K562 (cell line): ENCODE data around the gene MYLK2. TPM values are rescaled to one million over a fixed set of nuclear protein-coding genes. Genes with fewer than 3 reads are reported as not detected.

Experiments used
- ATAC-seq: fragments of 200-7000 bp; cut with Tn5 transposase; 3 replicates; pipeline ENCODE4 v1.9.1; 2020; ENCODE audit warnings: moderate library complexity
- BruUV-seq: library from RNA; stranded (reverse); fragments of 400-500 nt; replicated peaks from 2 replicates; lab custom pipeline; 2021; lab: Mats Ljungman, UMichigan
- CTCF ChIA-PET: fragments of 300-600 bp; formaldehyde crosslinking; extraction: SDS; loops from one replicate; lab custom pipeline; 2021; ENCODE audit warnings: low intra/inter-chr PET ratio; lab: Yijun Ruan, JAX
- POLR2A ChIA-PET: fragments of 300-600, 350-650 bp; sonication (Branson Sonifier 250); formaldehyde crosslinking; extraction: SDS; loops from one replicate; lab custom pipeline; 2021; ENCODE audit warnings: antibody characterized with exemption, inconsistent platforms; lab: Yijun Ruan, JAX
- DNase-seq, 4 experiments: peaks; one replicate each; pipeline versions ENCODE4 v3.0.0 to v3.0.0-alpha.2; 2011 to 2018; ENCODE audit warnings: low spot score in 3 of 4, mixed read lengths in 3 of 4; ENCODE audit errors: extremely low read depth in 1 of 4
- FAIRE-seq: peaks from 2 replicates; lab custom pipeline; 2011; peaks lifted over from hg19 to GRCh38; lab: Jason Lieb, UNC
- H2AFZ ChIP-seq: 2 replicates; pipeline ENCODE4 v1.6.0; 2011; ENCODE audit warnings: low read depth, low read length, control low read depth, inconsistent platforms
- H3K27ac ChIP-seq: fragments of 200-600 bp; 3 replicates; pipeline ENCODE4 v1.8.0; 2011; ENCODE audit warnings: low read depth, mild to moderate bottlenecking, control low read depth, inconsistent platforms, low read length, moderate library complexity, mixed read lengths; ENCODE audit errors: extremely low read depth
- H3K27me3 ChIP-seq, 2 experiments: fragments of 300-600 bp in 1 of 2; 2 replicates in 1 of 2; 3 replicates in 1 of 2; pipeline versions ENCODE4 v1.6.0 to v1.8.0; 2011; ENCODE audit warnings: inconsistent platforms in 2 of 2, low read length in 2 of 2, mild to moderate bottlenecking in 1 of 2, mixed read lengths in 1 of 2, moderate library complexity in 1 of 2; ENCODE audit not compliant: control insufficient read depth in 2 of 2, insufficient read depth in 2 of 2
- H3K36me3 ChIP-seq: fragments of 300-600 bp; 3 replicates; pipeline ENCODE4 v1.8.0; 2011; ENCODE audit warnings: mild to moderate bottlenecking, low read length, inconsistent platforms; ENCODE audit not compliant: control insufficient read depth, insufficient read depth
- H3K4me1 ChIP-seq, 2 experiments: fragments of 200-600 bp in 1 of 2; replicated peaks in 1 of 2; 2 replicates in 1 of 2; 3 replicates in 1 of 2; pipeline versions ENCODE4 v1.5.1 to v1.8.0; 2011; ENCODE audit warnings: inconsistent platforms in 2 of 2, low read length in 2 of 2, mild to moderate bottlenecking in 1 of 2, mixed read lengths in 1 of 2, moderate library complexity in 1 of 2; ENCODE audit not compliant: control insufficient read depth in 2 of 2, insufficient read depth in 2 of 2
- H3K4me2 ChIP-seq: 2 replicates; pipeline ENCODE4 v1.6.1; 2011; ENCODE audit warnings: low read length, control low read depth, inconsistent platforms, mixed read lengths; ENCODE audit not compliant: insufficient read depth
- H3K4me3 ChIP-seq: fragments of 200-600 bp; sonication (generic), shearing (Covaris generic); 2 replicates; pipeline ENCODE4 v1.5.1; 2016; ENCODE audit warnings: control low read depth, inconsistent platforms
- H3K79me2 ChIP-seq: fragments of 200-600 bp; 3 replicates; pipeline ENCODE4 v1.8.0; 2011; ENCODE audit warnings: low read length, inconsistent platforms; ENCODE audit not compliant: control insufficient read depth, insufficient read depth
- H3K9ac ChIP-seq, 2 experiments: 2 replicates each; pipeline versions ENCODE4 v1.6.0 to v1.6.1; 2011; ENCODE audit warnings: low read depth in 2 of 2, low read length in 2 of 2, control low read depth in 1 of 2, inconsistent platforms in 1 of 2, mild to moderate bottlenecking in 1 of 2, mixed read lengths in 1 of 2; ENCODE audit not compliant: insufficient read depth in 1 of 2
- H3K9me1 ChIP-seq: one replicate; pipeline ENCODE4 v1.6.0; 2011; ENCODE audit warnings: inconsistent platforms, mild to moderate bottlenecking, low read length, moderate library complexity; ENCODE audit not compliant: control insufficient read depth, insufficient read depth
- H3K9me3 ChIP-seq: replicated peaks from 2 replicates; pipeline ENCODE4 v1.5.1; 2011; ENCODE audit warnings: low read depth, low read length, inconsistent platforms; ENCODE audit not compliant: control insufficient read depth, insufficient read depth
- H4K20me1 ChIP-seq: replicated peaks from 2 replicates; pipeline ENCODE4 v1.6.1; 2011; ENCODE audit warnings: low read length, inconsistent platforms, mixed read lengths; ENCODE audit not compliant: control insufficient read depth, insufficient read depth
- DIDO1 ChIP-seq: fragments of 450-650 bp; IDR thresholded peaks from 2 replicates; pipeline ENCODE4 v1.6.1; 2016; ENCODE audit warnings: low read depth, missing biosample characterization, missing genetic modification characterization
- HBP1 ChIP-seq: fragments of 450-650 bp; formaldehyde crosslinking; IDR thresholded peaks from 2 replicates; pipeline ENCODE4 v1.4.0; 2022; ENCODE audit warnings: missing genetic modification characterization
- HDAC3 ChIP-seq: fragments of 450-650 bp; IDR thresholded peaks from 2 replicates; pipeline ENCODE4 v1.6.1; 2018; ENCODE audit warnings: borderline replicate concordance, mild to moderate bottlenecking, moderate library complexity; ENCODE audit not compliant: partially characterized antibody
- HDAC8 ChIP-seq: fragments of 450-650 bp; IDR thresholded peaks from 2 replicates; pipeline ENCODE4 v1.6.1; 2016; ENCODE audit warnings: mild to moderate bottlenecking, missing genetic modification characterization, moderate library complexity, missing compliant biosample characterization
- MAZ ChIP-seq, 2 experiments: fragments of 450-650 bp in 1 of 2; sonication (generic) in 1 of 2; formaldehyde crosslinking; IDR thresholded peaks in 1 of 2; conservative IDR thresholded peaks in 1 of 2; 2 replicates each; pipeline versions ENCODE4 v1.4.0 to v1.5.0; 2020; ENCODE audit warnings: mild to moderate bottlenecking in 1 of 2, missing genetic modification reagents in 1 of 2
- MBD2 ChIP-seq: sonication (generic); IDR thresholded peaks from 2 replicates; pipeline ENCODE4 v1.6.1; 2016; ENCODE audit warnings: low read depth, borderline replicate concordance
- MECOM ChIP-seq: fragments of 250-450 bp; sonication (Bioruptor Pico); IDR thresholded peaks from 2 replicates; pipeline ENCODE4 v1.8.0; 2022; ENCODE audit warnings: inconsistent platforms
- NELFE ChIP-seq: IDR thresholded peaks from 2 replicates; pipeline ENCODE4 v1.6.1; 2011; ENCODE audit warnings: mild to moderate bottlenecking; ENCODE audit not compliant: insufficient read depth, insufficient read length
- NUFIP1 ChIP-seq: fragments of 450-650 bp; IDR thresholded peaks from 2 replicates; pipeline ENCODE4 v1.6.1; 2018; ENCODE audit not compliant: partially characterized antibody
- POLR2G ChIP-seq: fragments of 200-400 bp; formaldehyde crosslinking; IDR thresholded peaks from 2 replicates; pipeline ENCODE4 v1.6.1; 2017; ENCODE audit warnings: low read depth, mild to moderate bottlenecking, antibody characterized with exemption, low read length, moderate library complexity
- RBM14 ChIP-seq: fragments of 200-400 bp; formaldehyde crosslinking; IDR thresholded peaks from 2 replicates; pipeline ENCODE4 v1.6.1; 2018; ENCODE audit warnings: low read depth, mild to moderate bottlenecking, low read length, moderate library complexity, borderline replicate concordance; ENCODE audit not compliant: insufficient read depth
- RBM15 ChIP-seq: fragments of 200-400 bp; formaldehyde crosslinking; IDR thresholded peaks from 2 replicates; pipeline ENCODE4 v1.6.1; 2018; ENCODE audit warnings: mild to moderate bottlenecking, low read length, moderate library complexity; ENCODE audit not compliant: insufficient read depth
- SMARCE1 ChIP-seq: fragments of 450-650 bp; IDR thresholded peaks from 2 replicates; pipeline ENCODE4 v1.7.1; 2016; ENCODE audit warnings: mild to moderate bottlenecking
- USF1 ChIP-seq: sonication (generic); formaldehyde crosslinking; IDR thresholded peaks from 2 replicates; pipeline ENCODE4 v1.9.0; 2022; ENCODE audit warnings: mild to moderate bottlenecking, missing genetic modification reagents
- ZNF12 ChIP-seq: sonication (generic); formaldehyde crosslinking; IDR thresholded peaks from 2 replicates; pipeline ENCODE4 v1.4.0; 2020; ENCODE audit warnings: mild to moderate bottlenecking, missing genetic modification reagents
- ZNF395 ChIP-seq: fragments of 200-800 bp; sonication (Bioruptor generic); IDR thresholded peaks from 2 replicates; pipeline ENCODE4 v1.6.1; 2017; ENCODE audit warnings: missing genetic modification characterization, missing compliant biosample characterization
- WGBS: fragments of 100-300 bp; shearing (Covaris generic); methylation state at CpG from one replicate; pipeline ENCODE4 v1.1.6; 2016; ENCODE audit warnings: low coverage, mixed read lengths; ENCODE audit not compliant: insufficient coverage; ENCODE audit errors: missing lambda C conversion rate; 5-methylcytosine and 5-hydroxymethylcytosine counted together
- in situ Hi-C: fragments of 300-500 bp; cut with MboI; formaldehyde crosslinking; loops from 4 replicates; pipeline ENCODE4 v1.15.0; 2018; ENCODE audit warnings: inconsistent platforms, mixed read lengths
- intact Hi-C: fragments of 100-400 bp; cut with micrococcal nuclease; formaldehyde crosslinking; loops from 2 replicates; pipeline ENCODE4 v1.14.2; 2022
- polyA plus RNA-seq, 8 experiments: library from polyadenylated mRNA; depleted of rRNA in 4 of 8; stranded (reverse) in 5 of 8; unstranded in 3 of 8; fragments of >200 nt; fragmentation: Nextera tagmentation in 2 of 8; fragmentation: Illumina TruSeq in 1 of 8; extraction: Ambion mirVana in 2 of 8; extraction: Trizol in 1 of 8; gene quantifications; 2 replicates each; pipeline versions ENCODE4 v1.2.1 to v1.2.3, GENCODE V29; 2011 to 2014; ENCODE audit warnings: inconsistent platforms in 1 of 8, missing spikeins in 1 of 8
- total RNA-seq, 7 experiments: library from RNA; depleted of rRNA in 6 of 7; stranded (reverse); fragments of >200 nt in 6 of 7; fragmentation: Illumina TruSeq in 2 of 7; extraction: Trizol in 2 of 7; gene quantifications; 2 replicates each; pipeline versions ENCODE4 v1.2.1 to v1.2.3, GENCODE V29; 2011 to 2021; ENCODE audit warnings: low replicate concordance in 1 of 7

MYLK2 gene
- total and polyA plus RNA-seq, 9 of the 15 experiments (the other 6 are each of a cell fraction or from before 2014, with no cell fraction given), result 0.07 to 0.53 (median 0.18) TPM; not detected in 2

DNA sequence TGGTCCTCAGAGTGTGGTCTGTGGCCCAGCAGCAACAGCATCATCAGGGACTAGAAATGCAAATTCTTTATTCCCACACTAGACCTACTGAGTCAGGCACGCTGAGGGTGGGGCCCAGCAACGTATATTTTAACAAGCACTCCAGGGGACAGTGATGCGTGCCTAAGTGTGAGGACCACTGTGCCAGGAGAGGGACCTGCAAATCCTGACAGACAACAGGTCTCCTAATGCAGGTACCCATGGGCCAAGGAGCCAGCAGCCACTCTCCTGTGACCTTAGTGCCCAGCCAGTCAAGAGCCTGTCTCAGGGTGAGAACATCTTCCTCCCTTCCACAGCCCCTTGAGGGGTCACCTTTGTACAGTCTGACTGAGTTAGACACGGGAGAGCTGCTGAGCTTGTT, 8.0 kb upstream of the MYLK2 start:
- Histone ChIP-seq H3K9me3 (no peaks in the 10 kb centered on the region), H2AFZ (no peak overlapping the region), H3K79me2 (no peaks in the 10 kb centered on the region), H3K9ac (no peak overlapping the region)
- 63% methylated on average over 2 of the region's 4 CpGs for WGBS
- no peak for FAIRE-seq
- no peak for TF ChIP-seq HBP1 (CRISPR knock-in tag)
- TF ChIP-seq MAZ (CRISPR knock-in tag; conservative IDR thresholded peaks at IDR 0.05 in 1 of 2, IDR thresholded peaks at IDR 0.05 in 1 of 2), result no peak
- no peak for TF ChIP-seq USF1 (CRISPR knock-in tag)
- no peak for TF ChIP-seq POLR2G
- TF ChIP-seq DIDO1 (tag), result no peak
- no peak for TF ChIP-seq HDAC3
- no peak for TF ChIP-seq ZNF12
- TF ChIP-seq SMARCE1, result no peak
- no peak for TF ChIP-seq MECOM (CRISPR knock-in tag)
- no peak for TF ChIP-seq NUFIP1
- TF ChIP-seq MBD2, result no peak
- no peak for TF ChIP-seq HDAC8
- no peak for TF ChIP-seq ZNF395 (CRISPR knock-in tag)
- no peak for TF ChIP-seq RBM15
- no peak for TF ChIP-seq NELFE
- no peak for TF ChIP-seq RBM14
- TF ChIP-seq, all 486 proteins: peak for 0
- Histone ChIP-seq H3K27ac (no peak overlapping the region), H3K36me3 (peaks cover 19% of the 10 kb centered on the region), H3K4me1 (peaks cover 8 to 16% of the 10 kb centered on the region in 2 experiments), H3K4me3 (no peak overlapping the region), H4K20me1 (peaks cover 8% of the 10 kb centered on the region), H3K4me2 (no peak overlapping the region), H3K9me1 (peaks cover 5% of the 10 kb centered on the region), H3K27me3 (no peaks in the 10 kb centered on the region)
- ATAC-seq (no peak), DNase-seq (no peak)
- no TSS peak for BruUV-seq
- POLR2A ChIA-PET, result interaction anchor here (1.1 kb wide), 1 partner anchor 14 kb away, joined by 4 read pairs; no protein-coding TSS in a partner anchor
- in situ Hi-C loops, result no loop called here
- intact Hi-C loops, result no loop called here
- CTCF ChIA-PET, result no interaction called here
